Retinal pigment epithelial cell (primary cell): ENCODE data around the gene ISLR.
A peak's percentile ranks its signal among the peaks of the same experiment; 100 is the strongest.

Source experiments
- DNase-seq: peaks from one replicate; pipeline ENCODE4 v3.0.0-alpha.2; 2010; ENCODE audit warnings: low read depth
- H3K4me3 ChIP-seq: 2 replicates; pipeline ENCODE4 v1.5.1; 2011; ENCODE audit warnings: mild to moderate bottlenecking, low read length, control low read depth, moderate library complexity
- CTCF ChIP-seq: conservative IDR thresholded peaks from 2 replicates; pipeline ENCODE4 v1.5.1; 2011; ENCODE audit warnings: low read depth, low read length, control low read depth, inconsistent platforms

ISLR gene

DNA sequence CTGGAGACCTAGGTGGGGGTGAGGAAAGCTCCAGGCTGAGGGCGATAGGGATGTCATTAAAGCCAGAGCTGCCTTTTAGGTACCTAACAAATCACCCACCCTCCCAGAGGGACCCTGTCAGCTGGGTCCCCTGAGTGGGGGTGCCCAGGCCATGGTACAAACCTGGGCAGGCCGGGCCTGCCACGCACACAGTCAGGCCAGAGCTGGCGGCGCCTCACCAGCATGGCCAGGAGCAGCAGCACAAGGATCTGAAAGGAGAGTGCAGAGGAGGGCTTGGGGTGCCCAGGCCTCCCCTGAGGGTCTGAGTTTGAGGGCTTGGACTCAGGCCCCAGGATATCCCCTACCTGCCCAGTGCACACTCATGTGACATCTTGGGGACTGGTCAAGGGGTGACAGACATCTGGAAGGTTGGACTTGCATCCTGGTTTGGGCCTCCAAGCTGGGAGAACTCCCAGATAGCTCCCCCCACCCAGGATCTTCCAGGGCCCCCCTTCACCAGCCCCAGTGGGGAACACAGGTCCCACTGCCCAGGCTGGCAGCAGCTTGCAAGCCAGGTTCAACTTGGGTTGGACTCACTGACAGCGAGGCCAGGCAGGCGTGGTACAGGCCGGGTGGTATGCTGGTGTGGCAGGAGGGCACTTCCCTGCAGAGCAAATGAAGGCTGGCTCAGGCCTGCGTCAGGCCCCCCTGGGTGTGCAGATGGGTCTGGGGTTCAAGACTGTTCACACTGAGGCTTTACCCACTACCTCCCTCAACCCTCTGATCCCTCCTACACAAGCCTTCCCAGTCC is 23.9 kb downstream of the ISLR start:
- TF ChIP-seq CTCF, result no peak
- DNase-seq, result no peak
- H3K4me3 ChIP-seq, result no peak overlapping the region

DNA sequence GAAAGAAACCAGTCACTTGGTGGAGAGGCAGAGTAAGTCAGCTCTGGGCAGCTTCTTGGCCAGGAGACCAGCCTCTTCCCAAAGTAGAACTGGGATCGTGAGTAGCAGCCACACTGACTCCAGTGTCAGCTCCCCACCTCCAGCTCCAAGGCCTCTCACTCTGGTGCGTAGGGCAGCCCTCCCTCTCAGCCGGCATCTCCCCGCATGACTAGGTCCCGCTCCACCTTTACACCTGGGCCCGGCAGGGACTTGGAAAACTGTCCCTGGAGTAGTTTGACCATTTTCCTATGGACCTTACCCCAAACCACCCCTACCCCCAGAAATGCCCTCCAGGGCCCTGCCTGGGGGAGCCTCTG is 25.8 kb downstream of the ISLR start:
- TF ChIP-seq CTCF, result no peak
- no peak overlapping the region for H3K4me3 ChIP-seq
- no peak for DNase-seq

DNA sequence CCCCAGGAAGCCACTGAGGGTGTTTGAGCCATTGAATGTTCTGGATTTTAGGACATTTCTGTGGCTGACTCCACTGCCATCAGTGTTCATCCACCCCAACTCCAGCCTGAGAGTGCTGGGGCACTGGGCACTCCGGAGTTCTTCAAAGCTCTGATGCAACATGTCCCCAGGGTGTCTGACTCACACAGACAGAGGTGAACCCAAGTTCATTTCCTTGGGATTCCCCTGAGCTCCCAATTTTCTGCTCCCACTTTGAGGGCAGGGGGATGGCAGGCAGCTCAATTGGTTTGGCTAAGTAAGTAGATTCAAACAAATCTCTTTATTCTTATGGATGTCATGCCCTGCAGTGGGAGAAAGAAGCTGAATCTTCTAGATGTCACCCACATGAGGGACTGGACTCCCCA is 26.9 kb downstream of the ISLR start:
- no peak for TF ChIP-seq CTCF
- no peak overlapping the region for H3K4me3 ChIP-seq
- no peak for DNase-seq

DNA sequence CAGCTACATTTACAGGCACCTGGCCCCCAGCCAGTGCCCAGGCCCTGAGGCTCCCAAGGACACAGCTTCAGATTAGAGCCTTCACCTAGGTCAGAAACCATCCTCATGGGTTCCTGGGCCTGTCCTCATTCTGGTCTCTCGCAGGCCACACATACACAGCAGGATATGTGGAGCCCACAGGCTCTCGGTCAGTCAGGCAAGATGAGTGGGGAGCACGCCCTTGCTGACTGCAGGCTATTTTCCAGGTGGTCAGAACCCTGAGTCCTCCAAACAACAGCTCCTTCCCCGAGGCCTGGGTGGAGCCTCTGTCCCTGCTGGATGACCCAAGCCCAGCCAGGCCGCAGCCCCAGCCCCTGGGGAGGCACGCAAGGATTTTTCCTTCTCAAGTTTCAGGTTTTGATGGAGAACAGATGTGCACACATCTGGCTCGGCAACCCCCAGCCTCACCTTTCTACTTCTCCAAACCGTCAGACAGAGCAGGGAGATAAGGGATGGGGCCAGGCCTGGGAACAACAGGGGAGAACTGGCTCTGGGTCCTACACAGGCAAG is 27.4 kb downstream of the ISLR start:
- DNase-seq, result no peak
- TF ChIP-seq CTCF, result no peak
- peak overlapping the region; percentile 34 for H3K4me3 ChIP-seq

- TF ChIP-seq CTCF, result no peak
- peak overlapping the region; percentile 34 for H3K4me3 ChIP-seq
- DNase-seq, result no peak
These were observed 28.4 kb downstream of the ISLR start for GRCh38 chr15:74201710-74202420.

- TF ChIP-seq CTCF, result peak; percentile 38
- DNase-seq, result no peak
- peak within 1 kb of the TSS; percentile 34 for H3K4me3 ChIP-seq
These were observed 29.2 kb downstream of the ISLR start, which contains the start of gene STRA6 for GRCh38 chr15:74202452-74203401. STRA6 (minus strand) TSS chr15:74202787; CDS start chr15:74202267, 520 bp downstream.
